GM18519 (cell line): ENCODE data around the gene IL9R.
A peak's percentile ranks its signal among the peaks of the same experiment; 100 is the strongest.
"Not testable (repeated sequence)": the region's sequence is repeated elsewhere in the genome, so short reads cannot be mapped to it uniquely, and the experiment has no call there.

Experiments used
- ATAC-seq: cut with Tn5 transposase; IDR thresholded peaks from one replicate; pipeline ENCODE4 v1.9.1; 2021; ENCODE audit warnings: mild to moderate bottlenecking, moderate library complexity; ENCODE audit not compliant: unreplicated experiment, low FRiP score

The IL9R gene

GRCh38 chrX:155998116-155998515 is 620 bp downstream of the IL9R start:
- ATAC-seq = no peak

- no peak for ATAC-seq
Observed at GRCh38 chrX:155998761-155999510, 1.4 kb downstream of the IL9R start.

GRCh38 chrX:155999751-156000150 is 2.3 kb downstream of the IL9R start:
- ATAC-seq = not testable (repeated sequence)

- no peak for ATAC-seq
Observed at GRCh38 chrX:156000361-156000926, 2.9 kb downstream of the IL9R start.

DNA sequence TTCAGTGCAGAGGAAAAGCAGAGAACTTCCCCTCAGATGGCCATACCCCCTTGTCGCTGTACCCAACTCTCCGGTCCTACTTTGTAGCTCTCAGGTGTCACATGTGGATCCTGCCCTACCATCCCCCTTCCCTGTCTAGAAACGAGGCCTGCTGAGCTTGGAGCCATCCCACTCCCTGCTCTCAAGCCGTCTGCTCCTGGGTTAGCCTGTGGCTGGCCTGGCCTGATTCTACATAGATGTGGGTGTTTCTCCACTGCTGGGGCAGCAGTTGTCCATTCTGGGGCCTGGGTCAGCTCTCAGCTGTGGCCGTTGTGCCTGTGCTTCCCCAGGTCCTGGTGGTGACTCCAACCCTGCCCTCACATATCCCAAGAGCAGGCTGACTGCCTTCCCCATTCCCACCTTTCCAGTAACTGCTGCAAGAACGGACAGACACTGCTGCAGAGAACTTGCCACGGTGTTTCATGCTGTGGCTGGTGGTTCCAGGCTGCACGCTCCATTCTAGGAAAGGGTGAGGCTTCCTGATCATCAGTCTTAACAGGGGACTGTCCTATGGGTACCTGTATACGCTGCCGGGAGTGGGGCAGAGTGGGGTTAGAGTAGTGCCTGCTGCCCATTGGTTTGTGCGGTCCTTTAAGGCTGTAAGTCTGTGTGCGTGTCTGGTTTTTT is 3.6 kb downstream of the IL9R start:
- no peak for ATAC-seq

- no peak for ATAC-seq
Observed at GRCh38 chrX:156001667-156002021, 4.1 kb downstream of the IL9R start.

DNA sequence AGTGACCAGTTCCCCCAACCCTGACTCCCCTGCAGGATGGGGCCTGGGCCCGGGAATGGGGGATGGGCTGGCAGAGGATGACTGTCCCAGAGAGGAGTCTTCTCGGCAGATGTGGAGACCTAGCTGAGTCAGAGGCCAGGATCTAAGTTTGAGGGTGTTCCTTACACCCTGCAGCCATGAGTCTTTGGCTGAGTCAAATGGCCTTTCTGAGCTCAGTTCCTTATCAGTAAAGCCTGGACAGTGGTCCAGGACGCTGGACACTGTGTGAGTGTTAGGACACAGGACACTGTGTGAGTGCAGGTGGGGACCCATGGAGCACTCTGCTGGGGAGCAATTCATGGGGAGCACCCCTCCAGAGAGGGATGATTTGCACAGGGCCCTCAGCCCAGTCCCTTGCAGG is 5.0 kb downstream of the IL9R start:
- ATAC-seq = no peak

- no peak for ATAC-seq
Observed at GRCh38 chrX:156003486-156004185, 6.1 kb downstream of the IL9R start.

GRCh38 chrX:156004256-156004655 is 6.8 kb downstream of the IL9R start:
- no peak for ATAC-seq

DNA sequence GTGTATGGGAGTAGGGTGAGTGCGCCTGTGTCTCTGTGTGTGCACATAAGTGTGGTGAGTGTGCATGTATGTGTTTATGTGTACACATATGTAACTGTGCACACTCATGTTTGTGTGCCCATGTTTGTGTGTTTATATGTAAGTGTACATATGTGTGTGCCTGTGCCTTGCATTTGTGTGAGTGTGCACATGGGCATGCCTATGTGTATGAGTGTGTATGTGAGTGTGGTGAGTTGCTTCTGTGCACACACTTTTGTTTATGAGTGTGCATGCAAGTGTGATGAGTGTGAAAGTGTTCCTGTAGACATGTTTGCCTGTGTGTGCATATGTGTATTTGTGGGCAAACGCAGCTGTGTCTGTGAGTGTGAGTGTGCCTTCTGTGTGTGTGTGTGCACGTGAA is 7.2 kb downstream of the IL9R start:
- no peak for ATAC-seq

GRCh38 chrX:156005144-156005543 is 7.6 kb downstream of the IL9R start:
- no peak for ATAC-seq

GRCh38 chrX:156006468-156006867 is 9.0 kb downstream of the IL9R start:
- ATAC-seq = not testable (repeated sequence)

- ATAC-seq = not testable (repeated sequence)
Observed at GRCh38 chrX:156008379-156008778, 10.9 kb downstream of the IL9R start.

GRCh38 chrX:156008915-156009314 is 11.4 kb downstream of the IL9R start:
- ATAC-seq = no peak

GRCh38 chrX:156009691-156010090 is 12.2 kb downstream of the IL9R start:
- ATAC-seq = not testable (repeated sequence)

GRCh38 chrX:156013286-156013953 is 15.9 kb downstream of the IL9R start:
- peak; percentile 84 for ATAC-seq

- ATAC-seq = not testable (repeated sequence)
Observed at GRCh38 chrX:156019846-156020245, 22.4 kb downstream of the IL9R start.

DNA sequence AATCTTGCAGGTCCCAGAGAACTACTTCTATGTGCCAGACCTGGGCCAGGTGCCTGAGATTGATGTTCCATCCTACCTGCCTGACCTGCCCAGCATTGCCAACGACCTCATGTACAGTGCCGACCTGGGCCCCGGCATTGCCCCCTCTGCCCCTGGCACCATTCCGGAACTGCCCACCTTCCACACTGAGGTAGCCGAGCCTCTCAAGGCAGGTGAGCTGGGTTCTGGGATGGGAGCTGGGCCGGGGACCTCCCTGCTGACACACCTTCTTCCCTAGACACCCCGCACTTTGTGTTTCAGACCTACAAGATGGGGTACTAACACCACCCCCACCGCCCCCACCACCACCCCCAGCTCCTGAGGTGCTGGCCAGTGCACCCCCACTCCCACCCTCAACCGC is 25.5 kb downstream of the IL9R start:
- ATAC-seq = not testable (repeated sequence)

DNA sequence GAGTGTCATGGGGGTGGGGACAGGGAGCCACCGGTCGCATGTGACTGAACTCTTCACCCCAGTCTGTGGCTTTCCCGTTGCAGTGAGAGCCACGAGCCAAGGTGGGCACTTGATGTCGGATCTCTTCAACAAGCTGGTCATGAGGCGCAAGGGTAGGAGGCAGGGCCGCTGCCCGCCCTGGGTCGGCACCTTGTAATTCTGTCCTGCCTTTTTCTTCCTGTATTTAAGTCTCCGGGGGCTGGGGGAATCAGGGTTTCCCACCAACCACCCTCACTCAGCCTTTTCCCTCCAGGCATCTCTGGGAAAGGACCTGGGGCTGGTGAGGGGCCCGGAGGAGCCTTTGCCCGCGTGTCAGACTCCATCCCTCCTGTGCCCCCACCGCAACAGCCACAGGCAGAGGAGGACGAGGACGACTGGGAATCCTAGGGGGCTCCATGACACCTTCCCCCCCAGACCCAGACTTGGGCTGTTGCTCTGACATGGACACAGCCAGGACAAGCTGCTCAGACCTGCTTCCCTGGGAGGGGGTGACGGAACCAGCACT is 27.5 kb downstream of the IL9R start:
- not testable (repeated sequence) for ATAC-seq

DNA sequence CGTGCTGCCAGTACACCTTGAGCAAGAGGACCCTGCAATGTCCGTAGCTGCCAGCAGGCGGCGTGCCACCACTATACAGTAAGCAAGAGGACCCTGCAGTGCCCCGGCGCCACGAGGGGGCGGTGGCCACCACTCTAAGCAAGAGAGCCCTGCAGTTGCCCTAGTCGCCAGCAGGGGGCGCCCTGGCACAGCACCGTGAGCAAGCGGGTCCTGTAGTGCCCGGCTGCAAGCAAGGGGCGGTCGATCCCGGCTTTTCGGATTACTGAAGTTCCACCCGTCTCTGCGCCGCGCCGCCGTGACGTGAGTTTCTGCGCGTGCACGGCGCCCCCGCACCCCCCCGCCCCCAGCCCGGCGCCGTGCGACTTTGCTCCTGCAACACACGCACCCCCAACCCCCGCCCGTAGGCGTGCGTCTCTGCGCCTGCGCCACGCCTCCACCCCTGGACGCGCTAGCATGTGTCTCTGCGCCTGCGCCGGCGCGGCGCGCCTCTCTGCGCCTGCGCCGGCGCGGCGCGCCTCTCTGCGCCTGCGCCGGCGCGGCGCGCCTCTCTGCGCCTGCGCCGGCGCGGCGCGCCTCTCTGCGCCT is 31.2 kb downstream of the IL9R start:
- ATAC-seq = not testable (repeated sequence)
